CD8-positive, alpha-beta memory T cell (primary cell): ENCODE data around the gene DHX8. TPM values are rescaled to one million over a fixed set of nuclear protein-coding genes. Genes with fewer than 3 reads are reported as not detected.
A peak's percentile ranks its signal among the peaks of the same experiment; 100 is the strongest.
"Not testable (repeated sequence)": the region's sequence is repeated elsewhere in the genome, so short reads cannot be mapped to it uniquely, and the experiment has no call there.

Experiments used
- CTCF ChIA-PET: fragments of 350-600 bp; sonication (Branson Sonifier 250); formaldehyde crosslinking; loops from one replicate; lab custom pipeline; 2021; ENCODE audit warnings: antibody characterized with exemption; lab: Charles Lee
- POLR2A ChIA-PET: fragments of 350-600 bp; sonication (Branson Sonifier 250); formaldehyde crosslinking; loops from one replicate; lab custom pipeline; 2021; ENCODE audit warnings: antibody characterized with exemption; lab: Charles Lee
- DNase-seq, 5 donors: peaks; one replicate each; pipeline versions ENCODE4 v3.0.0 to v3.0.0-alpha.2; 2020 to 2022; ENCODE audit warnings: mixed read lengths in 1 of 5
- H3K27ac ChIP-seq: one replicate; pipeline ENCODE4 v1.7.0; 2013; ENCODE audit warnings: low read depth, mild to moderate bottlenecking, low read length, moderate library complexity
- H3K27me3 ChIP-seq: 2 replicates; pipeline ENCODE4 v1.7.0; 2013; ENCODE audit warnings: low read length, mild to moderate bottlenecking; ENCODE audit not compliant: insufficient read depth, poor library complexity, severe bottlenecking
- H3K36me3 ChIP-seq: 2 replicates; pipeline ENCODE4 v1.7.0; 2013; ENCODE audit warnings: mild to moderate bottlenecking, low read length, moderate library complexity; ENCODE audit not compliant: insufficient read depth
- H3K4me1 ChIP-seq: 2 replicates; pipeline ENCODE4 v1.7.0; 2013; ENCODE audit warnings: mild to moderate bottlenecking, low read length, moderate library complexity; ENCODE audit not compliant: insufficient read depth
- H3K4me3 ChIP-seq: 2 replicates; pipeline ENCODE4 v1.7.0; 2013; ENCODE audit warnings: mild to moderate bottlenecking, low read length
- H3K9me3 ChIP-seq: 2 replicates; pipeline ENCODE4 v1.7.0; 2013; ENCODE audit warnings: mild to moderate bottlenecking, low read length
- H3K27ac Mint-ChIP-seq, 8 donors: one replicate each; pipeline ENCODE4 v1.8.0; 2020 to 2021; ENCODE audit warnings: mixed read lengths in 8 of 8, mild to moderate bottlenecking in 6 of 8, inconsistent platforms in 3 of 8, moderate library complexity in 3 of 8
- H3K27me3 Mint-ChIP-seq, 2 donors: one replicate each; pipeline ENCODE4 v1.8.0; 2020 to 2021; ENCODE audit warnings: mixed read lengths in 2 of 2, mild to moderate bottlenecking in 1 of 2, moderate library complexity in 1 of 2
- H3K36me3 Mint-ChIP-seq, 3 donors: one replicate each; pipeline ENCODE4 v1.8.0; 2020 to 2021; ENCODE audit warnings: mixed read lengths in 3 of 3, inconsistent platforms in 1 of 3, mild to moderate bottlenecking in 1 of 3
- H3K4me1 Mint-ChIP-seq, 3 donors: one replicate each; pipeline ENCODE4 v1.8.0; 2020 to 2021; ENCODE audit warnings: mixed read lengths in 3 of 3, inconsistent platforms in 1 of 3, mild to moderate bottlenecking in 1 of 3
- H3K4me3 Mint-ChIP-seq, 7 donors: one replicate each; pipeline ENCODE4 v1.8.0; 2020 to 2021; ENCODE audit warnings: mixed read lengths in 7 of 7, mild to moderate bottlenecking in 6 of 7, moderate library complexity in 4 of 7, inconsistent platforms in 2 of 7
- H3K9me3 Mint-ChIP-seq, 5 donors: one replicate each; pipeline ENCODE4 v1.8.0; 2020 to 2022; ENCODE audit warnings: mixed read lengths in 5 of 5, mild to moderate bottlenecking in 3 of 5, moderate library complexity in 2 of 5, inconsistent platforms in 1 of 5
- polyA plus RNA-seq: library from polyadenylated mRNA; unstranded; fragments of 300-500 nt; fragmentation: Illumina TruSeq; gene quantifications from one replicate; pipeline ENCODE4 v1.2.3, GENCODE V29; 2021
- total RNA-seq, 2 experiments: library from RNA; stranded (reverse); gene quantifications; one replicate each; pipeline ENCODE4 v1.2.3, GENCODE V29; 2021

Gene DHX8
- total and polyA plus RNA-seq, 3 experiments from 2014 or later = 41.6 to 70.8 (median 64.8) TPM

DNA sequence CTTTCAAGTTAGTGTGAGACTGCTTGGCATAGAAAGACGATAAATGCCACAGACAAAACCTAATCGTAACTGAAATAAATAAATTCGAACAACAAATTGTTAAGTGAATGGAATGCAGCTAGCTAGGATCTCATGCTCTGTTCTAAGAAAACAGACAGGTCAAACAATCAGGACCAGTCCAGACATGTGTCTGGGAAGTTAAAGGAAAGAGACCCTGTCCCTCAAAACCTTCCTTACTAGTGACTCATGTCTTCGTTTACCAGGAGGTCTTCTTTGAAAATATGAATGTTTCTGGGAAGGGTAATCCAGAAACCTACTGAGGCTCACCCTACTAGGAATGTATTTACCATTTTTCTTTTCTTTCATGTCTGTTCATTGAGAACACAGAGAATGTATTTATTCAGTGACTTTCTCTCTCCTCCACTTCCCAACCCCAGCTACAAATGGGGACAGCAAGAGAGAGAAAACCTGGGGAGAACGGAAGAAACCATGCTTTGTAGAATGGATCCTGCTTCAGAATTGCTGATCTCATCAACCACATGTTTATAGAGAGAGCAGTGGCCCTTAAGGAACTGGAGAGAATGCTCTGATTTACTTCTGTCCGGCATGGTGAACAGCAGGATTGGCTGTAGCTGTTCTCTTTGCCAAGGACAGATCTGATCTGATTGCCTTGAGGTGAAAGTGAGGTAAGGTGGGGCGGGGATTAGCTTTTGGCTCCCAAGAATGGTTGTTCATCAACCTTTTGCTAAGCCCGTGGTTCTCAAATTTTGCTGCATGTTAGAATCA lies 39.4 kb upstream of the DHX8 start:
- Mint-ChIP-seq H3K9me3 (no peaks in the 10 kb centered on the region), H3K36me3 (no peaks in the 10 kb centered on the region), H3K27ac (peak overlapping the region in 1 of 8 donors; percentile 56), H3K27me3 (peaks cover 6 to 33% of the 10 kb centered on the region in 2 donors), H3K4me3 (no peak overlapping the region), H3K4me1 (no peaks in the 10 kb centered on the region)
- ChIA-PET POLR2A (no interaction called here), CTCF (no interaction called here)
- H3K36me3 ChIP-seq = no peaks in the 10 kb centered on the region
- no peak for DNase-seq
- H3K27ac ChIP-seq = no peak overlapping the region
- no peak overlapping the region for H3K4me3 ChIP-seq
- no peaks in the 10 kb centered on the region for H3K27me3 ChIP-seq
- H3K4me1 ChIP-seq = no peaks in the 10 kb centered on the region
- H3K9me3 ChIP-seq = no peaks in the 10 kb centered on the region

DNA sequence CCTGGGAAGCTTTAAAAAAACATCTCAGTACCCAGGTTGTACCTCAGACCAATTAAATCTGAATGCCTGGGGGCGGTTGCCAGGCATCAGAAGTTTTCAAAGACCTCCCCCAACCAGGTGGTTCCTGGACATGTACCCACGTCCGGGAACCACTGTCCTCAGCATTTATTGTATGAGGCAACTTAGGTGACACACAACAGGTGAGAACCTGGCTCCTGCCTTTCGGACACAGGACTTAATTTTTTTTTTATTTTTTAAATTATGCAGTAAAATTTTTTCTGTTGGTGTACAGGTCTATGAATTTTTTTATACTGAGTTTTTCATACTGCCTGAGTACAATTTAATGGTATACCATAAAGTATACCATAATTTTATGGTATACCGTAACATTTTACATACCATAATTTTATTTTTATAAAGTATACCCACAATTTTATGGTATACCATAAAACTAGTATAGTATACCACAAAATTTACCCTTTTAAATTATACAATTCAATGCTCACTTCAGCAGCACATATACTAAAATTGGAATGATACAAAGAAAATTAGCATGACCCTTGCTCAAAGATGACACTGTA lies 38.7 kb upstream of the DHX8 start:
- Mint-ChIP-seq H3K36me3 (no peaks in the 10 kb centered on the region), H3K27me3 (peaks cover 2 to 38% of the 10 kb centered on the region in 2 donors), H3K4me3 (no peak overlapping the region), H3K27ac (no peak overlapping the region), H3K9me3 (no peaks in the 10 kb centered on the region), H3K4me1 (no peaks in the 10 kb centered on the region)
- ChIA-PET CTCF (no interaction called here), POLR2A (no interaction called here)
- Histone ChIP-seq H3K4me1 (no peaks in the 10 kb centered on the region), H3K27ac (no peak overlapping the region), H3K4me3 (no peak overlapping the region), H3K9me3 (no peaks in the 10 kb centered on the region), H3K27me3 (no peaks in the 10 kb centered on the region), H3K36me3 (no peaks in the 10 kb centered on the region)
- no peak for DNase-seq

DNA sequence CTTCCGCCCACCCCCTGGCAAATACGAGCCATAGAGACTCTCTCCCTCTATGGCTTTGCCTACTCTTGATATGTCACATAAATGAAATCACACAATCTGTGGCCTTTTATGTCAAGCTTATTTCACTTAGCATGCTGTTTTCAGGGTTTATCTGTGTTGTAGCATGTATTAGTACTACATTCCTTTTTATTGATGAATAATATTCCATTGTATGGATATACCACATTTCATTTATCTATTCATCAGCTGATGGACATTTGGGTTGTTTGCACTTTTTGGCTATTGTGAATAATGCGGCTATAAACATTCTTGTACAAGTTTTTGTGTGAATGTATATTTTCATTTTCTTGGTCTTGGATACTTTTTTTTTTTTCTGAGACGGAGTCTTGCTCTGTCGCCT lies 37.0 kb upstream of the DHX8 start:
- Histone ChIP-seq H3K4me1 (no peaks in the 10 kb centered on the region), H3K27me3 (no peaks in the 10 kb centered on the region), H3K27ac (no peak overlapping the region), H3K4me3 (no peak overlapping the region), H3K36me3 (no peaks in the 10 kb centered on the region), H3K9me3 (no peaks in the 10 kb centered on the region)
- Mint-ChIP-seq H3K9me3 (no peaks in the 10 kb centered on the region), H3K27me3 (peaks cover 0 to 34% of the 10 kb centered on the region in 2 donors), H3K36me3 (no peaks in the 10 kb centered on the region), H3K4me1 (no peaks in the 10 kb centered on the region), H3K27ac (no peak overlapping the region), H3K4me3 (no peak overlapping the region)
- DNase-seq = no peak
- CTCF ChIA-PET = no interaction called here
- POLR2A ChIA-PET = no interaction called here

DNA sequence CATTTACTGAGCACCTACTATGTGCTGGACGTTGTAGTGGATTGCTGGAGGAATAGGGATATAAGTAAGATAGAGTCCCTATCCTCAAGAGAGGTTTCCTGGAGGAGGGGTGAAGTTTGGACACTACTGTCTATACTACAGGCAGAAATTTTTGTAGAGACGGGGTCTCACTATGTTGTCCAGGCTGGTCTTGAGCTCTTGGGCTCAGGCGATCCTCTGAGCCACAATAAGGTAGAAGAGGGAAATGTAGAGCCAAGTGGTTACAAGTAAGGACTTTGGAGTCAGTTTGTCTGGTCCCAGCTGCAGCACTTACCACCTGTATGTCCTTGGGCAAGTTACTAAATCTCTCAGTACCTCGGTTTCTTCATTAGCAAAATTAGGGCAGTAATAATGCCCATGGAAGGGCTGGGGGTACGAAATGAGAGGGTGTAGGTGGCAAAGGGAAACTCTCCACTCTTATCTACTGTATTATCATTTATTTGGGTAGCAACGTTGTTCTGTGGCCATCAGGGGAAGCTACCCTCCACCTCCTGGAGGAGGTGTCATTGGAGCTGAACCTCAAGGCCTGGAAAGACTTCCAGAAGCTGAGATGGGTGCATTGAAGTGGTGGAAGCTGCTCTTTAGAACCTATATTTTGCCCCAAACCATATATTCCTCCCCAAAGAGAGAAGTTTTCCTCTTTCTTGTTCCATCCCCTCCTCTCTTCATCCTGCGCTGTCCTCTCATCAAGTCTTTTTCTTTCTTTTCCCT lies 34.9 kb upstream of the DHX8 start:
- ChIA-PET CTCF (no interaction called here), POLR2A (no interaction called here)
- Mint-ChIP-seq H3K27ac (no peak overlapping the region), H3K27me3 (peaks cover 6 to 39% of the 10 kb centered on the region in 2 donors), H3K4me1 (no peaks in the 10 kb centered on the region), H3K9me3 (no peaks in the 10 kb centered on the region), H3K36me3 (no peaks in the 10 kb centered on the region), H3K4me3 (no peak overlapping the region)
- H3K9me3 ChIP-seq = no peaks in the 10 kb centered on the region
- H3K4me1 ChIP-seq = no peaks in the 10 kb centered on the region
- no peaks in the 10 kb centered on the region for H3K27me3 ChIP-seq
- no peak for DNase-seq
- no peaks in the 10 kb centered on the region for H3K36me3 ChIP-seq
- no peak overlapping the region for H3K4me3 ChIP-seq
- H3K27ac ChIP-seq = no peak overlapping the region

DNA sequence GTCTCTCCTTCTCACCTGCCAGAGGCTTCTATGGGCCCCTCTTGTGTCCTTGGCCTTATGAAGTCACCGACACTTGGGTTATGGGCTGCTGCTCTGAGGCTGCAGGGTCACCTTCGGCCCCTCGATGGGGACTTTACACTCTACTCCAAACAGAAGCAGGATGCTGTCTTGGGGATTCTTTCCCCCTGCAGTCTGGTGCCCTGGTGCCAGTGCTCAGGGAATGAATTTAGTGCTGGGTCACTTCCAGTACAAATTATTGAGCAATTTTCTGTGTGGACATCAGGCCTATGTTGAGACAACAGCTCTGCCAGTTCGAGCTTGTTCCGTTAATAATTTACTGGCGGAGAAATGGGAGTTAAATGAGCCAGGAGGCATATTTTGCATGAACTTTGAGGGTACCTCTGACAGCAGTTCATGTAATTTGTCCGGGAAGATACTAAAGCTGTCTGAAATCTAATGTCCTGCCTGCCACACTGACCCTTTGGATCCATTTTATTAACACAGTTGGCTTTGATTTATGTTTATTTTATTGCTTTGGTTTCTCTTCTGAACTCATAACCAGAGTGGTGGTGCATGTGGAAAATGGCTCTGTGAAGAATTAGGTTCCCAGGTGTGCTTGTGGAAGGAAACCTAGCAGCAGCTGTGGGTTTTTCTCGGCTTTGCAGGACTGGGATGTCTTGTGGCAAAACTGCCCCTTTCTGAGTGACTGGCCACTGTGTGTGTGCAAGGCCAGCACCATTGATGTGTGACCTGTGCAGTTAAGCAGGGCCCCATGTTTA lies 34.1 kb upstream of the DHX8 start:
- H3K36me3 Mint-ChIP-seq = no peaks in the 10 kb centered on the region
- Histone ChIP-seq H3K4me3 (no peak overlapping the region), H3K36me3 (no peaks in the 10 kb centered on the region), H3K27ac (no peak overlapping the region), H3K4me1 (no peaks in the 10 kb centered on the region), H3K9me3 (no peaks in the 10 kb centered on the region), H3K27me3 (no peaks in the 10 kb centered on the region)
- no peak overlapping the region for H3K4me3 Mint-ChIP-seq
- no peaks in the 10 kb centered on the region for H3K4me1 Mint-ChIP-seq
- no peak overlapping the region for H3K27ac Mint-ChIP-seq
- H3K27me3 Mint-ChIP-seq = peaks cover 6 to 34% of the 10 kb centered on the region in 2 donors
- no peaks in the 10 kb centered on the region for H3K9me3 Mint-ChIP-seq
- ChIA-PET CTCF (no interaction called here), POLR2A (no interaction called here)
- DNase-seq = no peak

DNA sequence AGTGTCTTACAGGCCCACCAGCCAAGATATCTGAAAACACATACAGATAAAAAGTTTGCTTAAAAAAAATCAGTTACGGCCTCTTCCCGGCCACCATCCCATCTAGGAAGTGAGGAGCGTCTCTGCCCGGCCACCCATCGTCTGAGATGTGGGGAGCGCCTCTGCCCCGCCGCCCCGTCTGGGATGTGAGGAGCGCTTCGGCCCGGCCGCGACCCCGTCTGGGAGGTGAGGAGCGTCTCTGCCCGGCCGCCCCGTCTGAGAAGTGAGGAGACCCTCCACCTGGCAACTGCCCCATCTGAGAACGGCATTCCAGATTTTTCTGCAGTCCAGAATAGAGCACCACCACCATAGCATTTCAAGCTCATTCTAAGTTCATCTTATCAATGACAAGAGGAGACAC lies 33.0 kb upstream of the DHX8 start:
- H3K4me1 Mint-ChIP-seq, DNase-seq, H3K4me3 ChIP-seq, H3K27me3 ChIP-seq, H3K36me3 ChIP-seq, POLR2A ChIA-PET, H3K9me3 Mint-ChIP-seq, H3K4me1 ChIP-seq, H3K27ac Mint-ChIP-seq, H3K9me3 ChIP-seq, H3K36me3 Mint-ChIP-seq, CTCF ChIA-PET, H3K27ac ChIP-seq, H3K4me3 Mint-ChIP-seq: not testable (repeated sequence)
- H3K27me3 Mint-ChIP-seq = peaks cover 6 to 41% of the 10 kb centered on the region in 2 donors

DNA sequence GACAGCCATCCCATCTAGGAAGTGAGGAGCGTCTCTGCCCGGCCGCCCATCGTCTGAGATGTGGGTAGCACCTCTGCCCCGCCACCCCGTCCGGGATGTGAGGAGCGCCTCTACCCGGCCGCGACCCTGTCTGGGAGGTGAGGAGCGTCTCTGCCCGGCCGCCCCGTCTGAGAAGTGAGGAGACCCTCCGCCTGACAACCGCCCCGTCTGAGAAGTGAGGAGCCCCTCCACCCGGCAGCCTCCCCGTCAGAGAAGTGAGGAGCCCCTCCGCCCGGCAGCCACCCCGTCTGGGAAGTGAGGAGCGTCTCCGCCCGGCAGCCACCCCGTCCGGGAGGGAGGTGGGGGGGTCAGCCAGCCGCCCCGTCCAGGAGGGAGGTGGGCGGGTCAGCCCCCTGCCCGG lies 32.0 kb upstream of the DHX8 start:
- H3K4me1 ChIP-seq, H3K36me3 Mint-ChIP-seq, H3K27me3 ChIP-seq, H3K27ac ChIP-seq, H3K4me1 Mint-ChIP-seq, DNase-seq, H3K4me3 ChIP-seq, H3K36me3 ChIP-seq, H3K9me3 ChIP-seq, CTCF ChIA-PET, H3K9me3 Mint-ChIP-seq, H3K4me3 Mint-ChIP-seq, POLR2A ChIA-PET: not testable (repeated sequence)
- Mint-ChIP-seq H3K27ac (peak overlapping the region in 1 of 8 donors; percentile 54), H3K27me3 (peaks cover 12 to 44% of the 10 kb centered on the region in 2 donors)
